ENCODE data around the gene EME1. TPM values are rescaled to one million over a fixed set of nuclear protein-coding genes. Genes with fewer than 3 reads are reported as not detected.
A peak's percentile ranks its signal among the peaks of the same experiment; 100 is the strongest.

The EME1 gene
- total RNA-seq, 1 experiment from 2014 or later = 20.0 TPM

DNA sequence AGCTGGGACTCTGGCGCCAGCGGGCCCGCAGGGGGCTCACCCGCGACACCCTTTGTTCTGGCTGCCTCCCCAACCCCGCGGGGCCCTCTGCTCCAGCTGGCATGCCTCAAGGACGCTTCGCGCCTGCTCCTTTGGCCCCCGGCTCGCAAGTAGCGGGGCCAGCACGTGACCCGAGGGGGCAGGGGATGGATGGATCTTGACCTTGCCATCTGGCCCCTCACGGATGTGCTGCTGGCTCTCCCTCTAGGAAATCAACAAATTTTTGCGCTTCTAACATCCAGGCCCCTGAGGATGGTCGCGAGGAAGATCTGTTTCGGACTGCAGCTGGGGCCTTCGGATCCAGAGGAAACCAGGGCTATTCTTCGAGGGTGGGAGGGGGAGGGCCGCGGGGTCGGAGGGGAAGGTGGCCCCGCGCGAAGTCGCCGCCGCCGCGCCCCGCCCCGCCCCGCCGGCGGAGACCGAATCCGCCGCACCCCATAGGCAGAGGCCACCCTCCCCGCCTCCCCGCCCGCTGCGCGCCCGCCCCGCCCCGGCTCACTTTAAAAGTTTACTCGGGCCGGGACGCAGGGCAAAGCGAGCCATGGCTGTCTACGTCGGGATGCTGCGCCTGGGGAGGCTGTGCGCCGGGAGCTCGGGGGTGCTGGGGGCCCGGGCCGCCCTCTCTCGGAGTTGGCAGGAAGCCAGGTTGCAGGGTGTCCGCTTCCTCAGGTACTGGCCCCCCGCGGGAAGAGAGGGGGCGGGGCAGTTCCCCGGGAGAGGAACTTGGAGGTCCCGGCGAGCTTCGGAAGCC, 52.8 kb downstream of the EME1 start, which contains the start of gene ACSF2:
Gene ACSF2 (plus strand): TSS at position 537 of the 790 bp plus-strand sequence. CDS start 44 bp downstream, at position 581.
- Histone ChIP-seq H3K27ac (ENCODE audit: low read length) (peak within 1 kb of the TSS; percentile 67), H3K79me2 (ENCODE audit: low read length) (peaks cover 45% of the 10 kb centered on the region), H3K27me3 (ENCODE audit: low read length) (no peaks in the 10 kb centered on the region), H4K20me1 (ENCODE audit: low read length) (no peaks in the 10 kb centered on the region), H3K9ac (ENCODE audit: low read length) (peak within 1 kb of the TSS; percentile 51), H3F3A (ENCODE audit: low read length, unreplicated experiment) (peaks cover 9% of the 10 kb centered on the region), H3K4me1 (ENCODE audit: insufficient read depth, low read length) (peaks cover 58% of the 10 kb centered on the region), H2AFZ (ENCODE audit: low read length) (peak within 1 kb of the TSS; percentile 94), H3K9me2 (replicated peaks; ENCODE audit: low read length) (no peaks in the 10 kb centered on the region), H3K36me3 (ENCODE audit: low read depth, low read length) (no peaks in the 10 kb centered on the region), H3K4me3 (ENCODE audit: low read length) (peak within 1 kb of the TSS; percentile 83), H3K9me3 (ENCODE audit: low read length) (no peaks in the 10 kb centered on the region), H3K4me2 (ENCODE audit: low read length) (peak within 1 kb of the TSS; percentile 90)
- ATAC-seq (peak; percentile 74), DNase-seq (peak; percentile 76)
- TSS peak; percentile 83 for BruUV-seq (replicated peaks)
- POLR2A ChIA-PET (ENCODE audit: unreplicated experiment) = interaction anchor here (0.6 kb wide), 2 partner anchors 30 to 1856 kb away, joined by 3 to 5 read pairs; no protein-coding TSS in a partner anchor
- CTCF ChIA-PET = interaction anchor here (0.6 to 1.1 kb wide), 2 partner anchors 53 to 128 kb away, joined by 3 to 5 read pairs; no protein-coding TSS in a partner anchor
- intact Hi-C loops (cut with micrococcal nuclease) = loop anchor here (1.0 to 2.0 kb wide), 2 partner anchors 21 to 35 kb away; no protein-coding TSS in a partner anchor
- TF ChIP-seq, protein P1, sequence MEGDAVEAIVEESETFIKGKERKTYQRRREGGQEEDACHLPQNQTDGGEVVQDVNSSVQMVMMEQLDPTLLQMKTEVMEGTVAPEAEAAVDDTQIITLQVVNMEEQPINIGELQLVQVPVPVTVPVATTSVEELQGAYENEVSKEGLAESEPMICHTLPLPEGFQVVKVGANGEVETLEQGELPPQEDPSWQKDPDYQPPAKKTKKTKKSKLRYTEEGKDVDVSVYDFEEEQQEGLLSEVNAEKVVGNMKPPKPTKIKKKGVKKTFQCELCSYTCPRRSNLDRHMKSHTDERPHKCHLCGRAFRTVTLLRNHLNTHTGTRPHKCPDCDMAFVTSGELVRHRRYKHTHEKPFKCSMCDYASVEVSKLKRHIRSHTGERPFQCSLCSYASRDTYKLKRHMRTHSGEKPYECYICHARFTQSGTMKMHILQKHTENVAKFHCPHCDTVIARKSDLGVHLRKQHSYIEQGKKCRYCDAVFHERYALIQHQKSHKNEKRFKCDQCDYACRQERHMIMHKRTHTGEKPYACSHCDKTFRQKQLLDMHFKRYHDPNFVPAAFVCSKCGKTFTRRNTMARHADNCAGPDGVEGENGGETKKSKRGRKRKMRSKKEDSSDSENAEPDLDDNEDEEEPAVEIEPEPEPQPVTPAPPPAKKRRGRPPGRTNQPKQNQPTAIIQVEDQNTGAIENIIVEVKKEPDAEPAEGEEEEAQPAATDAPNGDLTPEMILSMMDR (conservative IDR thresholded peaks at IDR 0.05; ENCODE audit: low read depth, low read length) = no peak
- TF ChIP-seq EZH2phosphoT487 (IDR thresholded peaks at IDR 0.05; ENCODE audit: borderline replicate concordance, low read length) (no peak), EZH2 (IDR thresholded peaks at IDR 0.05; ENCODE audit: low read length, unreplicated experiment) (no peak)

DNA sequence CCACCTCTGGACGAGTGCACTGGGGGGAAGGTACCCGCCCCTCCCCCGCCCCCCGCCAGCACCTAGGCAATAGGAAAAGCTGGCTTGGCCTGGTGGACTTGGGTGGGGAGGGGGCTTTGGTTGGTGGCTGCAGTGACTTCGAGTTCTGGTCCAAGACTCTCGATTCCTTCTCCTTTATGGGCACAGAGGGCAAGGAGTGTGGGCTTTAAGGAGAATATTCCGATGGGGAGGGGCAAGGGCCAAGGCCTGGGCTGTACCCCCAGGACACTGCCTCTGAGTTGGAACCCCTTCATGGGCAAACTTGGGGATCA, 53.4 kb downstream of the EME1 start:
- ChIA-PET CTCF (interaction anchor here (0.5 to 1.2 kb wide), 4 partner anchors 14 to 129 kb away, joined by 3 to 5 read pairs (median 4); no protein-coding TSS in a partner anchor), POLR2A (ENCODE audit: unreplicated experiment) (interaction anchor here (0.6 kb wide), 2 partner anchors 30 to 1856 kb away, joined by 3 to 5 read pairs; no protein-coding TSS in a partner anchor)
- DNase-seq (no peak), ATAC-seq (no peak; the same call in 1 of the 2 replicates)
- Histone ChIP-seq H3K9ac (ENCODE audit: low read length) (peak overlapping the region; percentile 51), H3F3A (ENCODE audit: low read length, unreplicated experiment) (peaks cover 9% of the 10 kb centered on the region), H3K9me2 (replicated peaks; ENCODE audit: low read length) (no peaks in the 10 kb centered on the region), H4K20me1 (ENCODE audit: low read length) (no peaks in the 10 kb centered on the region), H3K79me2 (ENCODE audit: low read length) (peaks cover 45% of the 10 kb centered on the region), H3K9me3 (ENCODE audit: low read length) (no peaks in the 10 kb centered on the region), H2AFZ (ENCODE audit: low read length) (peak overlapping the region; percentile 8), H3K27ac (ENCODE audit: low read length) (peak overlapping the region; percentile 1; the same call in 1 of the 2 replicates), H3K4me3 (ENCODE audit: low read length) (peak overlapping the region; percentile 83), H3K36me3 (ENCODE audit: low read depth, low read length) (no peaks in the 10 kb centered on the region), H3K4me1 (ENCODE audit: insufficient read depth, low read length) (peaks cover 61% of the 10 kb centered on the region), H3K27me3 (ENCODE audit: low read length) (no peaks in the 10 kb centered on the region), H3K4me2 (ENCODE audit: low read length) (peak overlapping the region; percentile 90)
- BruUV-seq (replicated peaks) = no TSS peak
- intact Hi-C loops (cut with micrococcal nuclease) = loop anchor here (1.0 to 2.0 kb wide), 2 partner anchors 20 to 35 kb away; no protein-coding TSS in a partner anchor
- TF ChIP-seq EZH2 (IDR thresholded peaks at IDR 0.05; ENCODE audit: low read length, unreplicated experiment) = no peak
- TF ChIP-seq EZH2phosphoT487 (IDR thresholded peaks at IDR 0.05; ENCODE audit: borderline replicate concordance, low read length) = no peak
- TF ChIP-seq, protein P1 (conservative IDR thresholded peaks at IDR 0.05; ENCODE audit: low read depth, low read length) = no peak
